Measurements from ENCODE around the gene SP6. TPM values are rescaled to one million over a fixed set of nuclear protein-coding genes. Genes with fewer than 3 reads are reported as not detected.
A peak's percentile ranks its signal among the peaks of the same experiment; 100 is the strongest.

SP6 gene
- total RNA-seq, 4 donors from 2014 or later, result 0.30 to 1.3 (median 0.71) TPM

GRCh38 chr17:47852113-47852949 is 1.4 kb upstream of the SP6 start:
- Histone ChIP-seq H3K27ac (no peak overlapping the region), H3K9me3 (no peaks in the 10 kb centered on the region), H3K36me3 (no peaks in the 10 kb centered on the region), H3K27me3 (peaks cover 4 to 100% of the 10 kb centered on the region in 2 donors), H3K4me3 (no peak overlapping the region), H3K4me1 (peaks cover 0 to 29% (median 15%) of the 10 kb centered on the region in 4 donors)
- DNase-seq (ENCODE audit: low spot score in 2 of 2), result no peak
- 27 to 32% methylated on average over 32 of the region's 32 CpGs for WGBS, 2 donors
- TF ChIP-seq EP300 (IDR thresholded peaks at IDR 0.05) (peak in 1 of 2 donors; percentile 55), POLR2A (IDR thresholded peaks at IDR 0.05) (no peak)

- peaks cover 4 to 100% of the 10 kb centered on the region in 2 donors for H3K27me3 ChIP-seq
- no peak for DNase-seq (ENCODE audit: low spot score in 2 of 2)
- H3K4me3 ChIP-seq, result no peak overlapping the region
- H3K36me3 ChIP-seq, result no peaks in the 10 kb centered on the region
- no peak for TF ChIP-seq EP300 (IDR thresholded peaks at IDR 0.05)
- no peak for TF ChIP-seq POLR2A (IDR thresholded peaks at IDR 0.05)
- TF ChIP-seq CTCF (IDR thresholded peaks at IDR 0.05), result no peak
- no peaks in the 10 kb centered on the region for H3K9me3 ChIP-seq
- no peak overlapping the region for H3K27ac ChIP-seq
- 24 to 28% methylated on average over 11 of the region's 11 CpGs for WGBS, 2 donors
- peaks cover 0 to 32% (median 17%) of the 10 kb centered on the region in 4 donors for H3K4me1 ChIP-seq
These were observed 775 bp upstream of the SP6 start for GRCh38 chr17:47851764-47852112.

GRCh38 chr17:47850373-47850691 is 631 bp downstream of the SP6 start:
- Histone ChIP-seq H3K27me3 (peaks cover 4 to 100% of the 10 kb centered on the region in 2 donors), H3K4me1 (peaks cover 0 to 32% (median 19%) of the 10 kb centered on the region in 4 donors), H3K9me3 (no peaks in the 10 kb centered on the region), H3K4me3 (peak overlapping the region in 3 of 4 donors; percentile 11 to 43 (median 36)), H3K36me3 (no peaks in the 10 kb centered on the region), H3K27ac (peak overlapping the region in 1 of 4 donors; percentile 21)
- DNase-seq (ENCODE audit: low spot score in 2 of 2), result no peak
- WGBS, 2 donors, result 25 to 50% methylated on average over 9 of the region's 9 CpGs
- TF ChIP-seq CTCF (IDR thresholded peaks at IDR 0.05), result no peak
- TF ChIP-seq EP300 (IDR thresholded peaks at IDR 0.05), result no peak
- no peak for TF ChIP-seq POLR2A (IDR thresholded peaks at IDR 0.05)

GRCh38 chr17:47848198-47848513 is 2.8 kb downstream of the SP6 start:
- Histone ChIP-seq H3K4me3 (no peak overlapping the region), H3K27ac (no peak overlapping the region), H3K27me3 (peaks cover 0 to 83% of the 10 kb centered on the region in 2 donors), H3K36me3 (no peaks in the 10 kb centered on the region), H3K4me1 (peaks cover 0 to 37% (median 19%) of the 10 kb centered on the region in 4 donors), H3K9me3 (no peaks in the 10 kb centered on the region)
- TF ChIP-seq EP300 (IDR thresholded peaks at IDR 0.05), result no peak
- TF ChIP-seq POLR2A (IDR thresholded peaks at IDR 0.05), result no peak
- no peak for TF ChIP-seq CTCF (IDR thresholded peaks at IDR 0.05)
- WGBS, 2 donors, result 35 to 47% methylated on average over 15 to 16 of the region's 23 CpGs
- DNase-seq (ENCODE audit: low spot score in 2 of 2), result no peak

GRCh38 chr17:47847341-47848197 is 3.4 kb downstream of the SP6 start:
- Histone ChIP-seq H3K36me3 (no peaks in the 10 kb centered on the region), H3K27ac (no peak overlapping the region), H3K9me3 (no peaks in the 10 kb centered on the region), H3K27me3 (peaks cover 0 to 78% of the 10 kb centered on the region in 2 donors), H3K4me3 (no peak overlapping the region), H3K4me1 (peaks cover 0 to 40% (median 20%) of the 10 kb centered on the region in 4 donors)
- 12 to 18% methylated on average over 14 to 44 of the region's 71 CpGs for WGBS, 2 donors
- TF ChIP-seq POLR2A (IDR thresholded peaks at IDR 0.05), result no peak
- TF ChIP-seq CTCF (IDR thresholded peaks at IDR 0.05), result peak in 2 of 5 experiments; percentile 18 to 20
- no peak for DNase-seq (ENCODE audit: low spot score in 2 of 2)
